A673 (cell line): ENCODE results near the gene STAB2. TPM values are rescaled to one million over a fixed set of nuclear protein-coding genes. Genes with fewer than 3 reads are reported as not detected.

ENCODE experiments used
- BruUV-seq: library from RNA; stranded (reverse); fragments of 400-500 nt; replicated peaks from 2 replicates; lab custom pipeline; 2021; lab: Mats Ljungman, UMichigan
- CTCF ChIA-PET: fragments of 300-600 bp; sonication (Branson Sonifier 250); formaldehyde crosslinking; loops from one replicate; lab custom pipeline; 2022; ENCODE audit warnings: antibody characterized with exemption; lab: Charles Lee
- POLR2A ChIA-PET: fragments of 300-600 bp; sonication (Branson Sonifier 250); formaldehyde crosslinking; loops from one replicate; lab custom pipeline; 2022; ENCODE audit warnings: antibody characterized with exemption; ENCODE audit not compliant: low non-redundant PET; lab: Charles Lee
- DNase-seq: peaks from one replicate; pipeline ENCODE4 v3.0.0-alpha.2; 2015; ENCODE audit warnings: low spot score
- H3K27ac ChIP-seq: fragments of 200-600 bp; sonication (generic); 2 replicates; pipeline ENCODE4 v1.5.1; 2016; ENCODE audit warnings: mixed run types, low read depth, mild to moderate bottlenecking, mixed read lengths, antibody characterized with exemption, low read length; ENCODE audit not compliant: poor library complexity, severe bottlenecking
- H3K27me3 ChIP-seq: fragments of 200-600 bp; sonication (generic); replicated peaks from 2 replicates; pipeline ENCODE4 v1.6.1; 2017; ENCODE audit warnings: mixed run types, low read depth, mild to moderate bottlenecking, mixed read lengths, antibody characterized with exemption, low read length; ENCODE audit not compliant: insufficient read depth, poor library complexity
- H3K36me3 ChIP-seq: fragments of 200-600 bp; sonication (generic); 2 replicates; pipeline ENCODE4 v1.6.1; 2016; ENCODE audit warnings: mixed run types, mild to moderate bottlenecking, mixed read lengths, antibody characterized with exemption, low read length; ENCODE audit not compliant: insufficient read depth, poor library complexity, severe bottlenecking
- H3K4me1 ChIP-seq: fragments of 200-600 bp; sonication (generic); 2 replicates; pipeline ENCODE4 v1.6.1; 2017; ENCODE audit warnings: mixed run types, mild to moderate bottlenecking, mixed read lengths, antibody characterized with exemption, low read length; ENCODE audit not compliant: insufficient read depth, poor library complexity, severe bottlenecking
- H3K4me3 ChIP-seq: fragments of 200-600 bp; sonication (generic); 2 replicates; pipeline ENCODE4 v1.5.1; 2016; ENCODE audit warnings: low read depth, mixed run types, mild to moderate bottlenecking, mixed read lengths, low read length; ENCODE audit not compliant: poor library complexity, severe bottlenecking
- H3K9me3 ChIP-seq: fragments of 200-600 bp; sonication (generic); 2 replicates; pipeline ENCODE4 v1.6.1; 2016; ENCODE audit warnings: mixed run types, low read depth, mild to moderate bottlenecking, mixed read lengths, antibody characterized with exemption, low read length; ENCODE audit not compliant: poor library complexity, severe bottlenecking
- EZH2 ChIP-seq: fragments of 200-600 bp; sonication (generic); IDR thresholded peaks from 2 replicates; pipeline ENCODE4 v1.6.1; 2017; ENCODE audit warnings: borderline replicate concordance, low read depth, mild to moderate bottlenecking, mixed read lengths, antibody characterized with exemption, low read length; ENCODE audit not compliant: poor library complexity, severe bottlenecking
- intact Hi-C: fragments of 100-400 bp; cut with micrococcal nuclease; formaldehyde crosslinking; loops from one replicate; pipeline ENCODE4 v1.10.0; 2022; ENCODE audit not compliant: unreplicated experiment
- total RNA-seq: library from RNA; stranded (reverse); gene quantifications from 2 replicates; pipeline ENCODE4 v1.2.3, GENCODE V29; 2021
- TF ChIP-seq, protein P1 (sequence below): fragments of 300-800, 200-600 bp; sonication (generic); conservative IDR thresholded peaks from 2 replicates; pipeline ENCODE4 v1.5.1; 2017; ENCODE audit warnings: low read depth, mild to moderate bottlenecking, antibody characterized with exemption, low read length, moderate library complexity, mixed read lengths

Gene STAB2
- total RNA-seq, 1 experiment from 2014 or later: not detected

GRCh38 chr12:103673487-103673886 lies 86.4 kb downstream of the STAB2 start:
- Histone ChIP-seq H3K4me3 (no peak overlapping the region), H3K9me3 (no peaks in the 10 kb centered on the region), H3K27ac (no peak overlapping the region), H3K4me1 (no peaks in the 10 kb centered on the region), H3K27me3 (peaks cover 24% of the 10 kb centered on the region), H3K36me3 (no peaks in the 10 kb centered on the region)
- no TSS peak for BruUV-seq
- no peak for TF ChIP-seq EZH2
- TF ChIP-seq, protein P1, sequence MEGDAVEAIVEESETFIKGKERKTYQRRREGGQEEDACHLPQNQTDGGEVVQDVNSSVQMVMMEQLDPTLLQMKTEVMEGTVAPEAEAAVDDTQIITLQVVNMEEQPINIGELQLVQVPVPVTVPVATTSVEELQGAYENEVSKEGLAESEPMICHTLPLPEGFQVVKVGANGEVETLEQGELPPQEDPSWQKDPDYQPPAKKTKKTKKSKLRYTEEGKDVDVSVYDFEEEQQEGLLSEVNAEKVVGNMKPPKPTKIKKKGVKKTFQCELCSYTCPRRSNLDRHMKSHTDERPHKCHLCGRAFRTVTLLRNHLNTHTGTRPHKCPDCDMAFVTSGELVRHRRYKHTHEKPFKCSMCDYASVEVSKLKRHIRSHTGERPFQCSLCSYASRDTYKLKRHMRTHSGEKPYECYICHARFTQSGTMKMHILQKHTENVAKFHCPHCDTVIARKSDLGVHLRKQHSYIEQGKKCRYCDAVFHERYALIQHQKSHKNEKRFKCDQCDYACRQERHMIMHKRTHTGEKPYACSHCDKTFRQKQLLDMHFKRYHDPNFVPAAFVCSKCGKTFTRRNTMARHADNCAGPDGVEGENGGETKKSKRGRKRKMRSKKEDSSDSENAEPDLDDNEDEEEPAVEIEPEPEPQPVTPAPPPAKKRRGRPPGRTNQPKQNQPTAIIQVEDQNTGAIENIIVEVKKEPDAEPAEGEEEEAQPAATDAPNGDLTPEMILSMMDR: no peak
- intact Hi-C loops: no loop called here
- ChIA-PET POLR2A (no interaction called here), CTCF (no interaction called here)
- DNase-seq: no peak

GRCh38 chr12:103673891-103674375 lies 86.9 kb downstream of the STAB2 start:
- POLR2A ChIA-PET: no interaction called here

GRCh38 chr12:103676893-103677292 lies 89.8 kb downstream of the STAB2 start:
- Histone ChIP-seq H3K4me1 (no peaks in the 10 kb centered on the region), H3K9me3 (no peaks in the 10 kb centered on the region), H3K27ac (no peak overlapping the region), H3K4me3 (no peak overlapping the region), H3K27me3 (peaks cover 21% of the 10 kb centered on the region), H3K36me3 (no peaks in the 10 kb centered on the region)
- no peak for DNase-seq
- POLR2A ChIA-PET: no interaction called here
- no TSS peak for BruUV-seq
- intact Hi-C loops: no loop called here
- TF ChIP-seq, protein P1: no peak
- no peak for TF ChIP-seq EZH2
- CTCF ChIA-PET: no interaction called here

More at GRCh38 chr12:103673891-103674375, 86.9 kb downstream of the STAB2 start:
- intact Hi-C loops: no loop called here
- no peak for DNase-seq
- no peaks in the 10 kb centered on the region for H3K4me1 ChIP-seq
- TF ChIP-seq, protein P1: no peak
- H3K4me3 ChIP-seq: no peak overlapping the region
- H3K27me3 ChIP-seq: peaks cover 24% of the 10 kb centered on the region
- no TSS peak for BruUV-seq
- no peaks in the 10 kb centered on the region for H3K36me3 ChIP-seq
- H3K9me3 ChIP-seq: no peaks in the 10 kb centered on the region
- CTCF ChIA-PET: no interaction called here
- H3K27ac ChIP-seq: no peak overlapping the region
